Thymus (tissue), 11 donors: ENCODE results near the gene CERT1. TPM values are rescaled to one million over a fixed set of nuclear protein-coding genes. Genes with fewer than 3 reads are reported as not detected.

Experiments used
- DNase-seq, 9 donors: peaks; one replicate each; pipeline ENCODE4 v3.0.0-alpha.2; 2013; ENCODE audit warnings: low spot score in 9 of 9, low read depth in 6 of 9, missing footprints in 1 of 9
- H3K27ac ChIP-seq, 2 donors: one replicate each; pipeline ENCODE4 v1.5.1; 2013; ENCODE audit warnings: control low read depth in 1 of 2, low read depth in 1 of 2, low read length in 1 of 2, mild to moderate bottlenecking in 1 of 2, moderate library complexity in 1 of 2
- H3K27me3 ChIP-seq, 2 donors: one replicate each; pipeline ENCODE4 v1.5.1; 2013; ENCODE audit warnings: low read length in 1 of 2; ENCODE audit not compliant: control insufficient read depth in 2 of 2, insufficient read depth in 1 of 2
- H3K36me3 ChIP-seq, 2 donors: one replicate each; pipeline ENCODE4 v1.5.1; 2013; ENCODE audit warnings: low read length in 1 of 2, mild to moderate bottlenecking in 1 of 2, moderate library complexity in 1 of 2; ENCODE audit not compliant: control insufficient read depth in 2 of 2, insufficient read depth in 2 of 2
- H3K4me1 ChIP-seq, 2 donors: one replicate each; pipeline ENCODE4 v1.5.1; 2013; ENCODE audit warnings: low read length in 2 of 2; ENCODE audit not compliant: control insufficient read depth in 2 of 2, insufficient read depth in 2 of 2
- H3K4me3 ChIP-seq, 2 donors: one replicate each; pipeline ENCODE4 v1.5.1; 2013; ENCODE audit warnings: low read length in 2 of 2, control low read depth in 1 of 2, mild to moderate bottlenecking in 1 of 2
- H3K9me3 ChIP-seq, 2 donors: one replicate each; pipeline ENCODE4 v1.5.1; 2013; ENCODE audit warnings: low read length in 1 of 2, mild to moderate bottlenecking in 1 of 2; ENCODE audit not compliant: control insufficient read depth in 2 of 2, insufficient read depth in 1 of 2
- WGBS: extraction: QIAGEN DNeasy Blood & Tissue Kit; methylation state at CpG from one replicate; pipeline ENCODE4 v1.1.7; 2013; 5-methylcytosine and 5-hydroxymethylcytosine counted together
- polyA plus RNA-seq: library from polyadenylated mRNA; stranded (reverse); fragments of 200-250 nt; gene quantifications from one replicate; pipeline ENCODE4 v1.2.3, GENCODE V29; 2013
- total RNA-seq: library from RNA; stranded (reverse); fragments of 120-200 nt; gene quantifications from one replicate; pipeline ENCODE4 v1.2.4, GENCODE V29; 2013
- donor health status: healthy.

CERT1 gene
- total and polyA plus RNA-seq, 2 donors: 13.9 to 27.1 TPM

DNA sequence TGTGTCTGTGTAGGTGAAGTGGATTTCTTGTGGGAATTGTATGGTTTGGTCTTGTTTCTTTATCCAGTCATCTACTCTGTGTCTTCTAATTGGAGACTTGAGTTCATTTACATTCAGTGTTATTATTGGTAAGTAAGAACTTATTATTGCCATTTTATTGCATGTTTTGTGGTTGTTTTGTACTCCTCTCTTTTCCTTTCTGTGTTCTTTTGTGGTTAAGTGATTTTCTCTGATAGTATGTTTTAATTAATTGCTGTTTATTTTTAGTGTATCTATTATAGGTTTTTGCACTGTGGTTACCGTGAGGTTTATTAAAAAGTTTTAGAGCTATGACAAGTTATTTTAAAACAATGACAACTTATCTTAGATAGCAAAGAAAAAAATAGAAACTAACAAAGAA, 8.3 kb upstream of the CERT1 start:
- H3K27ac ChIP-seq: no peak overlapping the region
- no peak for DNase-seq
- H3K4me3 ChIP-seq: no peak overlapping the region
- no peaks in the 10 kb centered on the region for H3K4me1 ChIP-seq
- peaks cover 0 to 7% of the 10 kb centered on the region in 2 donors for H3K36me3 ChIP-seq
- no peaks in the 10 kb centered on the region for H3K27me3 ChIP-seq
- peaks cover 2 to 6% of the 10 kb centered on the region in 2 donors for H3K9me3 ChIP-seq
- 94% methylated on average over 1 of the region's 1 CpG for WGBS

GRCh38 chr5:75514323-75514722, 2.9 kb upstream of the CERT1 start:
- no peaks in the 10 kb centered on the region for H3K36me3 ChIP-seq
- H3K9me3 ChIP-seq: no peaks in the 10 kb centered on the region
- H3K4me1 ChIP-seq: peaks cover 7 to 8% of the 10 kb centered on the region in 2 donors
- no peaks in the 10 kb centered on the region for H3K27me3 ChIP-seq
- no peak for DNase-seq
- H3K27ac ChIP-seq: no peak overlapping the region
- 99% methylated on average over 3 of the region's 3 CpGs for WGBS
- H3K4me3 ChIP-seq: no peak overlapping the region

GRCh38 chr5:75513841-75514240, 2.4 kb upstream of the CERT1 start:
- peaks cover 7 to 8% of the 10 kb centered on the region in 2 donors for H3K4me1 ChIP-seq
- no peak overlapping the region for H3K27ac ChIP-seq
- H3K27me3 ChIP-seq: no peaks in the 10 kb centered on the region
- DNase-seq: no peak
- H3K9me3 ChIP-seq: no peaks in the 10 kb centered on the region
- WGBS: 71% methylated on average over 1 of the region's 1 CpG
- no peaks in the 10 kb centered on the region for H3K36me3 ChIP-seq
- no peak overlapping the region for H3K4me3 ChIP-seq

DNA sequence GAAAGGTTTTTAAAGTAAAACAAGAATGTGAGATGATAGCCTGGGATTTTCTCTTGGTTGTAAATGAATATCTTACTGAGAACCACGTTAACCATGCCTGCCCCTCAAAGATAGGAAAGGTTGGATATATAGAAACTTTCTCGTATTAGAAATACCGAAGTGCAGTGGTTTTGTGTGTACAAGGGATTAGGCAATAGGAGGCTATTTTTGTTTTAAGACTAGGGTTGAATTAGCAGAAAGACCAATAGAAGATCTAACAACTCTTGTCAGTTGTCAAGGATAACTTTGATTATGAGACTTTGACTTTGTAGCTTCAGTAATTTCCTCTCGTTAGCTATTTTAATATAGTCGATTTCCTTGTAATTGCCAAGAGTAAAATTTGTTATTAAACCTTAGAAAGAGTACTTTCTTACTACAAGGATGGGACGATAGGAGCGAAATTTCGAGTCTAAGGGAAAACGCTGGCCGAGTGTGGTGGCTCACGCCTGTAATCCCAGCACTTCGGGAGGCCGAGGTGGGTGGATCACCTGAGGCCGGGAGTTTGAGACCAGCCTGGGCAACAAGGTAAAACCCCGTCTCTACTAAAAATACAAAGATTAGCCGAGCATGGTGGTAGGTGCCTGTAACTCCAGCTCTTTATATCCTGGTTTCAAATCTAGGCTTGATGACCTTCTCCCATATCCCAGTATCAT, 1.1 kb upstream of the CERT1 start:
- 83% methylated on average over 16 of the region's 16 CpGs for WGBS

DNA sequence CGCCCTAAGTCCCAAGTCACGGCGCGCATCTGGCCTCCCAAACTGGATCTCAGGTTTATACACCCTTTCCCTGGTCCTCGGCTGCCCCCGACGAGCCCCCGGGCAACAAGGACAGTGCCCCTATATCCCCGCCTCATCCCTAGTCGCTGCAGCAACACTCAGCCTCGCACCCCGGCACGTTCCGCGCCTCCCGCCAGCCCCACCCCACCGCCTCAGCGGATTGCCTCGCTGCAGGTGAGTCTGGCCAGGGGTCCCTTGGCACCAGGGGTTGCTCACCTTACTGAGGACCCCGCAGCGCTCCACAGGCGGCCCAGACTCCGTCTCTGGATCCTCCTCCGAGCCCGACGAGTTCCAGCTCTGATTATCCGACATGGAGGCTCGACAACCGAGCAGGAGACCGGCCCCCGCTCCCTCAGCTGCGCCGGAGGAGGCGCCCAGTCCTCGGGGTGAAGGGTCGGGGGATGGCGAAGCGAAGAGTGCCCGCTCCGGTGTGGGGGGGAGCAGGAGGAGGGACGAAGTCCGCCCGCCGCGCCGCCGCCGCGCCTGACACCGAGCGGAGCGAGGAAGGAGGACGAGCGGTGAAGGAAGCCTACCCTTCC, 494 bp downstream of the CERT1 start:
- Histone ChIP-seq H3K36me3 (no peaks in the 10 kb centered on the region), H3K9me3 (no peaks in the 10 kb centered on the region), H3K27ac (peak overlapping the region; percentile 78 to 91), H3K27me3 (no peaks in the 10 kb centered on the region), H3K4me3 (peak overlapping the region; percentile 86 to 93), H3K4me1 (peaks cover 7 to 8% of the 10 kb centered on the region in 2 donors)
- peak in 1 of 9 donors; percentile 31 for DNase-seq
- under 1% methylated on average over 54 of the region's 54 CpGs for WGBS

More for the DNA sequence above, 1.1 kb upstream of the CERT1 start:
- Histone ChIP-seq H3K36me3 (no peaks in the 10 kb centered on the region), H3K27me3 (no peaks in the 10 kb centered on the region), H3K4me3 (peak overlapping the region; percentile 86 to 93), H3K27ac (peak overlapping the region in 1 of 2 donors; percentile 82), H3K4me1 (peaks cover 7 to 8% of the 10 kb centered on the region in 2 donors), H3K9me3 (no peaks in the 10 kb centered on the region)
- no peak for DNase-seq

GRCh38 chr5:75510417-75510835, 1.0 kb downstream of the CERT1 start:
- WGBS: under 1% methylated on average over 15 of the region's 15 CpGs
- Histone ChIP-seq H3K4me3 (peak overlapping the region; percentile 86 to 93), H3K9me3 (no peaks in the 10 kb centered on the region), H3K36me3 (no peaks in the 10 kb centered on the region), H3K27ac (peak overlapping the region; percentile 78 to 91), H3K4me1 (peaks cover 7 to 8% of the 10 kb centered on the region in 2 donors), H3K27me3 (no peaks in the 10 kb centered on the region)
- peak in 2 of 9 donors; percentile 18 to 36 for DNase-seq

DNA sequence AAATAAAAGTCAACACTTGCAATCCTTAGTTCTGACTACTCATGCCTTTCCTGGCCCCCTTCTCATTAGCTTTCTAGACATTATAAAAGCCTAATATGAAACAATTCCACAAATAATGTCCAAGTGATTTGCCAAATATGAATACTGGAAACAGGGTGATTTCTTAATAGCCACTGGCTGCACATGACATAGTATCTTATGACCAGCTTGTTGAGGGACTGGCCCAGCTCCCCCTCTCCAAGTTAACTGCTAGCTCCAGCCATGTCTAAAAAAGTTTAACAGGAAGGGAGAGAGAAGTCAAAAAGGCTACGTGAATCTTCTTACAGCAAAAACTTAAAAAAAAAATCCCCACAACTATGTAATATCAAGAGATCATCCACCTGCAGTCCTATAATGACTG, 1.5 kb downstream of the CERT1 start:
- H3K36me3 ChIP-seq: no peaks in the 10 kb centered on the region

GRCh38 chr5:75509546-75509945, 1.9 kb downstream of the CERT1 start:
- Histone ChIP-seq H3K27ac (no peak overlapping the region), H3K4me1 (peaks cover 7 to 8% of the 10 kb centered on the region in 2 donors), H3K9me3 (no peaks in the 10 kb centered on the region), H3K27me3 (no peaks in the 10 kb centered on the region), H3K36me3 (no peaks in the 10 kb centered on the region), H3K4me3 (peak overlapping the region; percentile 86 to 93)
- no peak for DNase-seq
- 87% methylated on average over 4 of the region's 4 CpGs for WGBS

More for the DNA sequence above, 1.5 kb downstream of the CERT1 start:
- peak in 1 of 9 donors; percentile 18 for DNase-seq
- Histone ChIP-seq H3K4me3 (peak overlapping the region; percentile 86 to 93), H3K4me1 (peaks cover 7 to 8% of the 10 kb centered on the region in 2 donors), H3K27ac (no peak overlapping the region), H3K27me3 (no peaks in the 10 kb centered on the region), H3K9me3 (no peaks in the 10 kb centered on the region)
- 3% methylated on average over 1 of the region's 1 CpG for WGBS

- H3K27ac ChIP-seq: no peak overlapping the region
- peaks cover 7% of the 10 kb centered on the region in 2 donors for H3K4me1 ChIP-seq
- no peak overlapping the region for H3K4me3 ChIP-seq
- no peaks in the 10 kb centered on the region for H3K27me3 ChIP-seq
- H3K36me3 ChIP-seq: no peaks in the 10 kb centered on the region
- H3K9me3 ChIP-seq: no peaks in the 10 kb centered on the region
- WGBS: 100% methylated on average over 1 of the region's 1 CpG
- no peak for DNase-seq
These were observed 3.6 kb downstream of the CERT1 start for GRCh38 chr5:75507841-75508240.
